Measurements from ENCODE around the gene ISOC2. TPM values are rescaled to one million over a fixed set of nuclear protein-coding genes. Genes with fewer than 3 reads are reported as not detected.

ISOC2 gene
- total and polyA plus RNA-seq, 9 of the 15 experiments (the other 6 are each of a cell fraction or from before 2014, with no cell fraction given) = 1.2 to 229 (median 58.3) TPM

- TF ChIP-seq CUX1 (CRISPR knock-in tag; IDR thresholded peaks at IDR 0.05) = 0 out of 2 replicates have a peak, but pooled peaks have one; percentile 36
- no peak for TF ChIP-seq ZNF174 (CRISPR knock-in tag; IDR thresholded peaks at IDR 0.05)
- TF ChIP-seq, protein P1, sequence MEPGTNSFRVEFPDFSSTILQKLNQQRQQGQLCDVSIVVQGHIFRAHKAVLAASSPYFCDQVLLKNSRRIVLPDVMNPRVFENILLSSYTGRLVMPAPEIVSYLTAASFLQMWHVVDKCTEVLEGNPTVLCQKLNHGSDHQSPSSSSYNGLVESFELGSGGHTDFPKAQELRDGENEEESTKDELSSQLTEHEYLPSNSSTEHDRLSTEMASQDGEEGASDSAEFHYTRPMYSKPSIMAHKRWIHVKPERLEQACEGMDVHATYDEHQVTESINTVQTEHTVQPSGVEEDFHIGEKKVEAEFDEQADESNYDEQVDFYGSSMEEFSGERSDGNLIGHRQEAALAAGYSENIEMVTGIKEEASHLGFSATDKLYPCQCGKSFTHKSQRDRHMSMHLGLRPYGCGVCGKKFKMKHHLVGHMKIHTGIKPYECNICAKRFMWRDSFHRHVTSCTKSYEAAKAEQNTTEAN (CRISPR knock-in tag; IDR thresholded peaks at IDR 0.05) = peak; percentile 61
- TF ChIP-seq SIX5 (IDR thresholded peaks at IDR 0.05; ENCODE audit: borderline replicate concordance in 1 of 2, insufficient read depth in 1 of 2, low read depth in 1 of 2, low read length in 2 of 2) = no peak
- TF ChIP-seq, protein P2, sequence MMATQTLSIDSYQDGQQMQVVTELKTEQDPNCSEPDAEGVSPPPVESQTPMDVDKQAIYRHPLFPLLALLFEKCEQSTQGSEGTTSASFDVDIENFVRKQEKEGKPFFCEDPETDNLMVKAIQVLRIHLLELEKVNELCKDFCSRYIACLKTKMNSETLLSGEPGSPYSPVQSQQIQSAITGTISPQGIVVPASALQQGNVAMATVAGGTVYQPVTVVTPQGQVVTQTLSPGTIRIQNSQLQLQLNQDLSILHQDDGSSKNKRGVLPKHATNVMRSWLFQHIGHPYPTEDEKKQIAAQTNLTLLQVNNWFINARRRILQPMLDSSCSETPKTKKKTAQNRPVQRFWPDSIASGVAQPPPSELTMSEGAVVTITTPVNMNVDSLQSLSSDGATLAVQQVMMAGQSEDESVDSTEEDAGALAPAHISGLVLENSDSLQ (IDR thresholded peaks at IDR 0.05) = peak; percentile 33; the same call in 1 of the 2 replicates
- TF ChIP-seq ZKSCAN3 (CRISPR knock-in tag; IDR thresholded peaks at IDR 0.05) = no peak
- TF ChIP-seq ZFX (CRISPR knock-in tag; IDR thresholded peaks at IDR 0.05) = peak; percentile 64
- no peak for TF ChIP-seq ETV6 (IDR thresholded peaks at IDR 0.05; ENCODE audit: borderline replicate concordance in 1 of 2, low read depth in 2 of 2, low read length in 1 of 2)
- TF ChIP-seq ETV6 (CRISPR knock-in tag; IDR thresholded peaks at IDR 0.05; ENCODE audit: borderline replicate concordance) = no peak
- peak; percentile 34; the same call in 1 of the 2 replicates for TF ChIP-seq PML (IDR thresholded peaks at IDR 0.05; ENCODE audit: low read length)
- TF ChIP-seq CREM (IDR thresholded peaks at IDR 0.05; ENCODE audit: low read depth) = peak; percentile 38; the same call in 1 of the 2 replicates
- peak; percentile 84; the same call in 1 of the 2 replicates for TF ChIP-seq SMARCC2 (IDR thresholded peaks at IDR 0.05; ENCODE audit: low read depth)
- peak; percentile 6; the same call in 1 of the 2 replicates for TF ChIP-seq ETV1 (tag; conservative IDR thresholded peaks at IDR 0.05; ENCODE audit: low read depth)
- no peak for TF ChIP-seq TSC22D4 (tag; IDR thresholded peaks at IDR 0.05)
- TF ChIP-seq CBX5 (IDR thresholded peaks at IDR 0.05; ENCODE audit: borderline replicate concordance, low read depth) = no peak
- TF ChIP-seq, protein P3, sequence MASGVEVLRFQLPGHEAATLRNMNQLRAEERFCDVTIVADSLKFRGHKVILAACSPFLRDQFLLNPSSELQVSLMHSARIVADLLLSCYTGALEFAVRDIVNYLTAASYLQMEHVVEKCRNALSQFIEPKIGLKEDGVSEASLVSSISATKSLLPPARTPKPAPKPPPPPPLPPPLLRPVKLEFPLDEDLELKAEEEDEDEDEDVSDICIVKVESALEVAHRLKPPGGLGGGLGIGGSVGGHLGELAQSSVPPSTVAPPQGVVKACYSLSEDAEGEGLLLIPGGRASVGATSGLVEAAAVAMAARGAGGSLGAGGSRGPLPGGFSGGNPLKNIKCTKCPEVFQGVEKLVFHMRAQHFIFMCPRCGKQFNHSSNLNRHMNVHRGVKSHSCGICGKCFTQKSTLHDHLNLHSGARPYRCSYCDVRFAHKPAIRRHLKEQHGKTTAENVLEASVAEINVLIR (CRISPR knock-in tag; IDR thresholded peaks at IDR 0.05) = no peak
- peak in 2 of 3 experiments; percentile 44 to 46 for TF ChIP-seq YY1 (IDR thresholded peaks at IDR 0.05; ENCODE audit: borderline replicate concordance in 1 of 3, control insufficient read depth in 1 of 3, extremely low read depth in 1 of 3, insufficient read depth in 3 of 3, insufficient read length in 1 of 3, insufficient replicate concordance in 2 of 3, low read depth in 1 of 3, low read length in 2 of 3)
Measured at GRCh38 chr19:55467236-55468053, 6.0 kb upstream of the ISOC2 start (continued).
